Smooth muscle cell of the brain vasculature (primary cell): ENCODE data around the gene ATP5PB.
A peak's percentile ranks its signal among the peaks of the same experiment; 100 is the strongest.

Experiments used
- DNase-seq: peaks from one replicate; pipeline ENCODE4 v3.0.0-alpha.2; 2012; ENCODE audit warnings: low read depth, low spot score

The ATP5PB gene

DNA sequence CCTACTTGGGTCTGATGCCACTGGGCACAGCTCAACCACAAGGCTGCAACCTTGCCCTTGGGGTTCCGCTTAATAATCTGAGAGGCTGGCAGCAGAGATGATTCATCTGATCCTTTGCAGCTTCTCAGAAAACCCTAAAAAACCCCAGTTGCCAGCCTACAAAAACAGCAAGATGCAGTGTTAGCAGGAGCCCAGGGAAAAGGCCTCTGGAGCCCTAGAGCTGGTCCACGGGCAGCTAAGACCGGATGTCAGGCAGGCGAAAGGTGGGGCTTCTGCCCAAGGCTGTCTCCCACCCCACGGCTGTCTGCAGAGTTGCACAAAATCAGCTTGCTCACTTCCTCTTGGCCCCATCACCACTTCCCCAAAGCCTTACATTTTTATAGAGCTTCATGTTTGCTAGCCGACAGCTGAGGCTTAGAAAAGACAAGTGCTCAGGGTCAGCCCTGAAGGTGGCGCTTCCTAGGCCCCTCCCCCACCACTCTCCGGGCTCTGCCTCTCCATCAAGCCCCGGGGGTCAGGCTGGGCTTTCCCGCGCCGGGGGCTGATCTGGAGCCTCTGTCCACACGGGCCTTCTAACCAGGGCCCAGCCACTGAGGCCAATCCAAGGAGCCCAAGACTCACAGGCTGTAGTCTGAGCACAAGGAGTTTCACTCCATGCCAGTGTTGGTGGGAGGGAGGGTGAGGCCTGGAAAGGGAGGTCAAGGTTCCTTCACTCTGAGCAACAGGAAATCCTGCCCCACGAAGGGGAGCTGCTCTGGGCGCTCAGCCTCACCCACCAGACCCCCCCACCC, 58.3 kb downstream of the ATP5PB start:
- peak; percentile 35 for DNase-seq

DNA sequence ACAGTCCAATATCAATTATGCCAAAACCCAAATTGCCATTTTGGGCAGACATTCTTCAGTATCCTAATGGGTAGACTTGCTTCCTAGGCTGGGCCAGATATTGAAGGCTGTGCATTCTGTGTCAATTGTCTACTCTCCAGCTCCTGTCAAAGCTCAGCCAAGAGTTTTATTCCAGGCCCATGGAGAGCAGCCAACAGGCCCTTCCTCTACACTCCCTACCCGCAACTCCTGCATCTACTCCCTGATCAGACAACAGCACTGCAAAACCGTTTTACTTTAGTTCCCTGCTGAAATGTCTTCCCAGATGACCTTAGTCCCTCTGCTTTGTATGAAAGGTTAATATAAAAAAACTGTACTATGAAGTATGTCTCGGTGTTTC, 60.7 kb downstream of the ATP5PB start:
- no peak for DNase-seq

DNA sequence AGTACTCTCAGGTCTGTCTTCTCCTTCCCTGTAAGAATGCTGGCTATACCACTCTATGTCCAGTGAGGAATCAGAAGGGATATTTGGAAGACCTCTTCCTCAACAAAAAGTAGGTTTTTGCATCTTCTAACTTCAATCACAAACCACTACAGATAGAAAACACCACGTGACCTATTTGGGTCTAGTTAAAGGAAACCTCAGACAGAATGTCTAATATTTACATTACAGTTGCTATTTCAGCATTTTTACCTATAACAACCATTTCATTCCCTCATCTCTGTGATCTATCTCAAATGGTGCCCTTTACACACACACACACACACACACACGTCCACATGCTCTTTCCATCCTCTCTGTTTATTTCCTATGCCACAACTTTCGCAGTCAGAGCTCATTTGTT, 62.1 kb downstream of the ATP5PB start:
- no peak for DNase-seq
